MM.1S (cell line): Measurements from ENCODE around the gene AGAP1.
"Not testable (repeated sequence)": the region's sequence is repeated elsewhere in the genome, so short reads cannot be mapped to it uniquely, and the experiment has no call there.

Experiments
- DNase-seq: peaks from one replicate; pipeline ENCODE4 v3.0.0-alpha.2; 2015
- H2AFZ ChIP-seq: fragments of 300-600 bp; sonication (generic); 2 replicates; pipeline ENCODE4 v1.6.0; 2016; ENCODE audit warnings: antibody characterized with exemption, low read length
- H3F3A ChIP-seq: fragments of 300-600 bp; sonication (generic); 2 replicates; pipeline ENCODE4 v1.6.1; 2016; ENCODE audit warnings: mild to moderate bottlenecking, antibody characterized with exemption, low read length, moderate library complexity, mixed read lengths; ENCODE audit not compliant: insufficient read depth
- H3K27ac ChIP-seq: fragments of 300-600 bp; sonication (generic); 2 replicates; pipeline ENCODE4 v1.5.1; 2016; ENCODE audit warnings: mild to moderate bottlenecking, low read length
- H3K27me3 ChIP-seq: fragments of 300-600 bp; sonication (generic); replicated peaks from 2 replicates; pipeline ENCODE4 v1.6.0; 2016; ENCODE audit warnings: low read length; ENCODE audit not compliant: insufficient read depth
- H3K36me3 ChIP-seq: fragments of 300-600 bp; sonication (generic); replicated peaks from 2 replicates; pipeline ENCODE4 v1.6.1; 2016; ENCODE audit warnings: mild to moderate bottlenecking, low read length, mixed read lengths; ENCODE audit not compliant: insufficient read depth
- H3K4me1 ChIP-seq: fragments of 300-600 bp; sonication (generic); 2 replicates; pipeline ENCODE4 v1.6.1; 2016; ENCODE audit warnings: low read length, mixed read lengths
- H3K4me2 ChIP-seq: fragments of 300-600 bp; sonication (generic); 2 replicates; pipeline ENCODE4 v1.6.0; 2016; ENCODE audit warnings: low read depth, low read length
- H3K4me3 ChIP-seq: fragments of 300-600 bp; sonication (generic); 2 replicates; pipeline ENCODE4 v1.5.1; 2016; ENCODE audit warnings: low read length, mixed read lengths
- H3K79me2 ChIP-seq: fragments of 300-600 bp; sonication (generic); 2 replicates; pipeline ENCODE4 v1.6.1; 2016; ENCODE audit warnings: mixed run types, low read length, mixed read lengths
- H3K9ac ChIP-seq: fragments of 300-600 bp; sonication (generic); 2 replicates; pipeline ENCODE4 v1.6.1; 2016; ENCODE audit warnings: low read length, mixed read lengths
- H3K9me2 ChIP-seq: fragments of 300-600 bp; sonication (generic); replicated peaks from 2 replicates; pipeline ENCODE4 v1.6.1; 2016; ENCODE audit warnings: mild to moderate bottlenecking, low read length, mixed read lengths; ENCODE audit not compliant: insufficient read depth
- H3K9me3 ChIP-seq: fragments of 300-600 bp; sonication (generic); replicated peaks from 2 replicates; pipeline ENCODE4 v1.6.1; 2016; ENCODE audit warnings: mild to moderate bottlenecking, low read length, mixed read lengths; ENCODE audit not compliant: insufficient read depth
- H4K20me1 ChIP-seq: fragments of 300-600 bp; sonication (generic); 2 replicates; pipeline ENCODE4 v1.6.1; 2016; ENCODE audit warnings: mild to moderate bottlenecking, low read length, moderate library complexity, mixed read lengths; ENCODE audit not compliant: insufficient read depth
- CTCF ChIP-seq: fragments of 300-600 bp; sonication (generic); IDR thresholded peaks from 2 replicates; pipeline ENCODE4 v1.5.1; 2016; ENCODE audit warnings: antibody characterized with exemption, low read length, mixed read lengths
- EZH2 ChIP-seq: fragments of 300-600 bp; sonication (generic); optimal IDR thresholded peaks from 2 replicates; pipeline ENCODE3; 2017; ENCODE audit warnings: low read depth, mild to moderate bottlenecking, antibody characterized with exemption, low read length, mixed read lengths
- EZH2phosphoT487 ChIP-seq: fragments of 300-600 bp; sonication (generic); IDR thresholded peaks from 2 replicates; pipeline ENCODE4 v1.6.1; 2018; ENCODE audit warnings: antibody characterized with exemption, low read length

Gene AGAP1

GRCh38 chr2:236133410-236134012 lies 639.7 kb downstream of the AGAP1 start:
- no peak overlapping the region for H2AFZ ChIP-seq
- no peaks in the 10 kb centered on the region for H3F3A ChIP-seq
- H3K9me3 ChIP-seq = no peaks in the 10 kb centered on the region
- H3K27me3 ChIP-seq = no peaks in the 10 kb centered on the region
- no peak overlapping the region for H3K4me2 ChIP-seq
- no peaks in the 10 kb centered on the region for H3K9me2 ChIP-seq
- no peaks in the 10 kb centered on the region for H4K20me1 ChIP-seq
- H3K9ac ChIP-seq = no peak overlapping the region
- no peak overlapping the region for H3K27ac ChIP-seq
- no peak overlapping the region for H3K4me3 ChIP-seq
- H3K79me2 ChIP-seq = no peaks in the 10 kb centered on the region
- no peak for DNase-seq
- H3K4me1 ChIP-seq = no peaks in the 10 kb centered on the region
- no peak for TF ChIP-seq EZH2phosphoT487
- no peak for TF ChIP-seq EZH2
- TF ChIP-seq CTCF = no peak
- H3K36me3 ChIP-seq = no peaks in the 10 kb centered on the region

GRCh38 chr2:236136538-236136937 lies 642.7 kb downstream of the AGAP1 start:
- Histone ChIP-seq H3K27me3 (no peaks in the 10 kb centered on the region), H3K9me2 (no peaks in the 10 kb centered on the region), H3K36me3 (no peaks in the 10 kb centered on the region), H3K9ac (no peak overlapping the region), H3K9me3 (no peaks in the 10 kb centered on the region), H3K4me3 (no peak overlapping the region), H3K27ac (no peak overlapping the region), H3F3A (no peaks in the 10 kb centered on the region), H4K20me1 (no peaks in the 10 kb centered on the region), H2AFZ (no peak overlapping the region), H3K4me1 (no peaks in the 10 kb centered on the region), H3K79me2 (no peaks in the 10 kb centered on the region), H3K4me2 (no peak overlapping the region)
- no peak for DNase-seq
- TF ChIP-seq EZH2phosphoT487 (no peak), EZH2 (no peak), CTCF (no peak)

- no peaks in the 10 kb centered on the region for H3K4me1 ChIP-seq
- TF ChIP-seq CTCF (no peak), EZH2phosphoT487 (no peak)
- no peak overlapping the region for H3K4me2 ChIP-seq
- no peaks in the 10 kb centered on the region for H3K36me3 ChIP-seq
- no peaks in the 10 kb centered on the region for H3K9me3 ChIP-seq
- no peaks in the 10 kb centered on the region for H3K79me2 ChIP-seq
- no peak overlapping the region for H3K4me3 ChIP-seq
- no peak overlapping the region for H3K27ac ChIP-seq
- H2AFZ ChIP-seq = no peak overlapping the region
- no peaks in the 10 kb centered on the region for H3K27me3 ChIP-seq
- no peaks in the 10 kb centered on the region for H4K20me1 ChIP-seq
- no peak overlapping the region for H3K9ac ChIP-seq
- no peaks in the 10 kb centered on the region for H3K9me2 ChIP-seq
- no peak for DNase-seq
- H3F3A ChIP-seq = no peaks in the 10 kb centered on the region
These were observed 643.2 kb downstream of the AGAP1 start for GRCh38 chr2:236137066-236137465.

- not testable (repeated sequence) for H3K4me3 ChIP-seq, H3K27me3 ChIP-seq, H3K9ac ChIP-seq, H2AFZ ChIP-seq, H4K20me1 ChIP-seq, H3K9me3 ChIP-seq, H3F3A ChIP-seq, H3K4me2 ChIP-seq, H3K36me3 ChIP-seq, H3K79me2 ChIP-seq, H3K27ac ChIP-seq, DNase-seq, H3K9me2 ChIP-seq, H3K4me1 ChIP-seq
These were observed 647.8 kb downstream of the AGAP1 start for GRCh38 chr2:236141616-236142015.
